MCF 10A (cell line): Measurements from ENCODE around the gene IFIT3. TPM values are rescaled to one million over a fixed set of nuclear protein-coding genes. Genes with fewer than 3 reads are reported as not detected.

ENCODE experiments used
- BruUV-seq: library from RNA; stranded (reverse); fragments of 400-500 nt; replicated peaks from 2 replicates; lab custom pipeline; 2021; lab: Mats Ljungman, UMichigan
- CTCF ChIA-PET: fragments of 300-600 bp; sonication (Branson Sonifier 250); formaldehyde crosslinking; extraction: SDS; loops from one replicate; lab custom pipeline; 2021; ENCODE audit warnings: antibody characterized with exemption, inconsistent platforms; lab: Yijun Ruan, JAX
- POLR2A ChIA-PET: fragments of 300-600, 350-650 bp; sonication (Branson Sonifier 250); formaldehyde crosslinking; extraction: SDS; loops from one replicate; lab custom pipeline; 2020; ENCODE audit warnings: antibody characterized with exemption, inconsistent platforms; lab: Yijun Ruan, JAX
- DNase-seq: peaks from one replicate; pipeline ENCODE4 v3.0.0-alpha.2; 2018; ENCODE audit not compliant: unreplicated experiment
- H3K27ac Mint-ChIP-seq: one replicate; pipeline ENCODE4 v1.8.0; 2022; ENCODE audit warnings: mild to moderate bottlenecking, low read depth, mixed read lengths; ENCODE audit not compliant: unreplicated experiment
- H3K27me3 Mint-ChIP-seq: one replicate; pipeline ENCODE4 v1.8.0; 2022; ENCODE audit warnings: mixed read lengths; ENCODE audit not compliant: insufficient read depth, unreplicated experiment
- H3K36me3 Mint-ChIP-seq: one replicate; pipeline ENCODE4 v1.8.0; 2022; ENCODE audit warnings: mild to moderate bottlenecking, moderate library complexity, mixed read lengths; ENCODE audit not compliant: insufficient read depth, unreplicated experiment
- H3K4me1 Mint-ChIP-seq: one replicate; pipeline ENCODE4 v1.8.0; 2022; ENCODE audit warnings: mixed read lengths; ENCODE audit not compliant: insufficient read depth, unreplicated experiment
- H3K4me3 Mint-ChIP-seq: one replicate; pipeline ENCODE4 v1.8.0; 2022; ENCODE audit warnings: mild to moderate bottlenecking, moderate library complexity, mixed read lengths; ENCODE audit not compliant: unreplicated experiment
- H3K9me3 Mint-ChIP-seq: one replicate; pipeline ENCODE4 v1.8.0; 2022; ENCODE audit warnings: mixed read lengths; ENCODE audit not compliant: unreplicated experiment
- intact Hi-C: fragments of 100-400 bp; cut with micrococcal nuclease; formaldehyde crosslinking; loops from 2 replicates; pipeline ENCODE4 v1.14.1; 2022
- total RNA-seq: library from RNA; stranded (reverse); gene quantifications from 2 replicates; pipeline ENCODE4 v1.2.3, GENCODE V29; 2022
- TF ChIP-seq, protein P1 (sequence below): fragments of 200-600 bp; IDR thresholded peaks from one replicate; pipeline ENCODE4 v1.8.0; 2022; ENCODE audit warnings: antibody characterized with exemption, mild to moderate bottlenecking; ENCODE audit not compliant: unreplicated experiment

IFIT3 gene
- total RNA-seq, 1 experiment from 2014 or later: 1.4 TPM

DNA sequence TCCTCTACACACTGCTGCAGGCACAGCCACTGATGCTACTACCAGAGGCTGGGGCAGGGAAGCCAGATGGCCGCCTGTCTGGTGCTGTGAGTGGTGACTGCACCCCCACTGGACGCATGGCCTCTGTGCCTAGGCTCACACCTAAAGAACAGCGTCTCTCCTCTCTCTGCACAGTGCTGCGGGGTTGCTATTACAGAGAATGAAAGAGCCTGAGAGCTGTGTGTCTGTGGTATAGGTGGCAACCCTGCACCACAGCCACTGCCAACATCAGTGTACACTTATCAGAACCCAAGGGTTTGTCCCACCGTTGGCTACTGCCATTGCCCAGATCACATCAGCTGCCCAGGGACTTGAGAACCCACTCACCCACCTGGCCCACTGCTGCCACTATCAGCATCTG lies 30.0 kb upstream of the IFIT3 start:
- Mint-ChIP-seq H3K4me3 (no peak overlapping the region), H3K27ac (no peak overlapping the region), H3K36me3 (no peaks in the 10 kb centered on the region), H3K4me1 (peaks cover 24% of the 10 kb centered on the region), H3K27me3 (no peaks in the 10 kb centered on the region), H3K9me3 (no peaks in the 10 kb centered on the region)
- POLR2A ChIA-PET: no interaction called here
- intact Hi-C loops: no loop called here
- CTCF ChIA-PET: no interaction called here
- TF ChIP-seq, protein P1, sequence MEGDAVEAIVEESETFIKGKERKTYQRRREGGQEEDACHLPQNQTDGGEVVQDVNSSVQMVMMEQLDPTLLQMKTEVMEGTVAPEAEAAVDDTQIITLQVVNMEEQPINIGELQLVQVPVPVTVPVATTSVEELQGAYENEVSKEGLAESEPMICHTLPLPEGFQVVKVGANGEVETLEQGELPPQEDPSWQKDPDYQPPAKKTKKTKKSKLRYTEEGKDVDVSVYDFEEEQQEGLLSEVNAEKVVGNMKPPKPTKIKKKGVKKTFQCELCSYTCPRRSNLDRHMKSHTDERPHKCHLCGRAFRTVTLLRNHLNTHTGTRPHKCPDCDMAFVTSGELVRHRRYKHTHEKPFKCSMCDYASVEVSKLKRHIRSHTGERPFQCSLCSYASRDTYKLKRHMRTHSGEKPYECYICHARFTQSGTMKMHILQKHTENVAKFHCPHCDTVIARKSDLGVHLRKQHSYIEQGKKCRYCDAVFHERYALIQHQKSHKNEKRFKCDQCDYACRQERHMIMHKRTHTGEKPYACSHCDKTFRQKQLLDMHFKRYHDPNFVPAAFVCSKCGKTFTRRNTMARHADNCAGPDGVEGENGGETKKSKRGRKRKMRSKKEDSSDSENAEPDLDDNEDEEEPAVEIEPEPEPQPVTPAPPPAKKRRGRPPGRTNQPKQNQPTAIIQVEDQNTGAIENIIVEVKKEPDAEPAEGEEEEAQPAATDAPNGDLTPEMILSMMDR: no peak
- BruUV-seq: no TSS peak
- no peak for DNase-seq

DNA sequence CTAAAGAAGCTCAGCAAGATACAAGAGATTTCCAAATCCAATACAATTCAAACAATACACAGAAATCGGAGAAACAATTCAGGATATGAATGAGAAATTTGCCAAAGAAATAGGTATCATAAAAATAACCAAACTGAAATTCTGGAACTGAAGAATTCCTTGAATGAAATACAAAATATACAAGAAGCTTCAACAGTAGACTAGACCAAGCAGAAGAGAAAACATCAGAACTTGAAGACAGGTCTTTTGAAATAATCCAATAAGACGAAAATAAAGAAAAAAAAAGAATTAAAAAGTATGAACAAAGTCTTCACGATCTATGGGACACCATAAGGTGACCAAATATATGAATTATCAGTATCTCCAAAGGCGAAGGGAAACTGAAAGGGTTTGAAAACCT lies 28.8 kb upstream of the IFIT3 start:
- Mint-ChIP-seq H3K27me3 (no peaks in the 10 kb centered on the region), H3K27ac (no peak overlapping the region), H3K4me1 (peaks cover 31% of the 10 kb centered on the region), H3K4me3 (no peak overlapping the region), H3K36me3 (no peaks in the 10 kb centered on the region), H3K9me3 (no peaks in the 10 kb centered on the region)
- no TSS peak for BruUV-seq
- DNase-seq: no peak
- ChIA-PET POLR2A (interaction anchor here (1.0 to 4.9 kb wide), 3 partner anchors 22 to 48 kb away, joined by 3 to 66 read pairs (median 4); no protein-coding TSS in a partner anchor), CTCF (interaction anchor here (0.6 to 1.5 kb wide), 5 partner anchors 33 to 631 kb away, joined by 3 to 5 read pairs (median 4); no protein-coding TSS in a partner anchor)
- intact Hi-C loops: no loop called here
- TF ChIP-seq, protein P1: no peak

DNA sequence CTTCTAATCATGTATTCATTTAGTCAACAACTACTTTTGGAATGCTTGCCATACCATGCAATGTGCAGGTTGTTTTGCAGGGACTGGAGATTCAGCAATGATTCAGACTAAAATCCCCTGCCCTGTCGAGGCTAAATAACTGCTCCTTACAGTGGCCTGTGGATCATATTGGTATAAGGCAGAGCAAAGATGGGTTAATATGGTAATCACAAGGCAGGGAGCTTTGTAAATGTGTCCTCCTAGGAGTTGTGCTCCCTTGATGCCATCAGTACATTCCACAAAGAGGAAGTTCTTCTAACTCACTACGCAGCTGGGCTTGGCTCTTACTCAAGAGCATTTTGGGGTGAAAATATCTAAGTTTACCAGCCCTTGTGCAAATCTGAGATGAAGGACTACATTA lies 26.6 kb upstream of the IFIT3 start:
- Mint-ChIP-seq H3K27ac (peak overlapping the region; percentile 90), H3K4me3 (peak overlapping the region; percentile 73), H3K36me3 (peaks cover 4% of the 10 kb centered on the region), H3K4me1 (peaks cover 22% of the 10 kb centered on the region), H3K27me3 (no peaks in the 10 kb centered on the region), H3K9me3 (no peaks in the 10 kb centered on the region)
- CTCF ChIA-PET: interaction anchor here (0.6 to 2.3 kb wide), 4 partner anchors 23 to 309 kb away, joined by 3 to 12 read pairs (median 5); no protein-coding TSS in a partner anchor
- peak; percentile 16 for DNase-seq
- intact Hi-C loops: no loop called here
- BruUV-seq: no TSS peak
- TF ChIP-seq, protein P1: no peak
- POLR2A ChIA-PET: interaction anchor here (0.6 to 4.9 kb wide), 18 partner anchors 12 to 284 kb away, joined by 3 to 66 read pairs (median 6); partner anchors contain the start of genes IFIT1, IFIT3, IFIT5 and LIPA

DNA sequence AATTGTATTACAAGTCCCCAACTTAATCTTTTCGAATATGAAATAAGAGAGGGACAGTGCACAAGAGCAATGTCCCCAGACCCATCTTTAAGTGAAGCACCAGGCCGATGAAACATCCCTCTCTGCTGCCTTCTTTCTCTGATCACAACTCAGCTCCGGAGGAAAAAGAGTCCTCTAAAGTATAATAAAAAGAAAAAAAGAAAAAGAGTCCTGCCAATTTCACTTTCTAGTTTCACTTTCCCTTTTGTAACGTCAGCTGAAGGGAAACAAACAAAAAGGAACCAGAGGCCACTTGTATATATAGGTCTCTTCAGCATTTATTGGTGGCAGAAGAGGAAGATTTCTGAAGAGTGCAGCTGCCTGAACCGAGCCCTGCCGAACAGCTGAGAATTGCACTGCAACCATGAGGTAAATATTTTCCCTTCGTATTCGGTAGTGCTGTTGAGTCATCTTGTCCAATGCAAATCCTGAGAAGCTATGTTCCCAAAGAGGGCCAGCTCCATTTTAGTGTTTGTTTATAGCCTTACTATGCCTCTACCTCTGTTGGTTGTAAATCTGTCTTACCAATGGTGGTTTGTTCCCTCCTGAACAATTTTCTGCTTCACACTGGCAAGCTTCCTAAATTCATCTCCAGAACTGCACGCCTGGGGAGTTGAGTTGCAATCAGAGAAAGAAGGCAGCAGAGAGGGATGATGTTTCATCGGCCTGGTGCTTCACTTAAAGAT lies 25.9 kb upstream of the IFIT3 start, which contains the start of gene IFIT2:
Gene IFIT2 (plus strand): TSS at position 326 of the 725 bp plus-strand sequence. CDS start 78 bp downstream, at position 404.
- intact Hi-C loops: loop anchor here (2.0 kb wide), 2 partner anchors 51 to 67 kb away; no protein-coding TSS in a partner anchor
- POLR2A ChIA-PET: interaction anchor here (0.6 to 4.9 kb wide), 23 partner anchors 11 to 283 kb away, joined by 3 to 66 read pairs (median 4); partner anchors contain the start of genes IFIT1, IFIT3, IFIT5 and LIPA
- CTCF ChIA-PET: interaction anchor here (0.5 to 2.3 kb wide), 7 partner anchors 23 to 720 kb away, joined by 3 to 12 read pairs (median 4); partner anchors contain the start of gene IFIT3
- H3K4me1 Mint-ChIP-seq: peaks cover 15% of the 10 kb centered on the region
- peaks cover 5% of the 10 kb centered on the region for H3K36me3 Mint-ChIP-seq
- TF ChIP-seq, protein P1: no peak
- BruUV-seq: TSS peak; percentile 73
- H3K9me3 Mint-ChIP-seq: no peaks in the 10 kb centered on the region
- peak; percentile 69 for DNase-seq
- H3K27me3 Mint-ChIP-seq: no peaks in the 10 kb centered on the region
- peak within 1 kb of the TSS; percentile 90 for H3K27ac Mint-ChIP-seq
- H3K4me3 Mint-ChIP-seq: peak within 1 kb of the TSS; percentile 73
